Measurements from ENCODE around the gene FMO2.

DNA sequence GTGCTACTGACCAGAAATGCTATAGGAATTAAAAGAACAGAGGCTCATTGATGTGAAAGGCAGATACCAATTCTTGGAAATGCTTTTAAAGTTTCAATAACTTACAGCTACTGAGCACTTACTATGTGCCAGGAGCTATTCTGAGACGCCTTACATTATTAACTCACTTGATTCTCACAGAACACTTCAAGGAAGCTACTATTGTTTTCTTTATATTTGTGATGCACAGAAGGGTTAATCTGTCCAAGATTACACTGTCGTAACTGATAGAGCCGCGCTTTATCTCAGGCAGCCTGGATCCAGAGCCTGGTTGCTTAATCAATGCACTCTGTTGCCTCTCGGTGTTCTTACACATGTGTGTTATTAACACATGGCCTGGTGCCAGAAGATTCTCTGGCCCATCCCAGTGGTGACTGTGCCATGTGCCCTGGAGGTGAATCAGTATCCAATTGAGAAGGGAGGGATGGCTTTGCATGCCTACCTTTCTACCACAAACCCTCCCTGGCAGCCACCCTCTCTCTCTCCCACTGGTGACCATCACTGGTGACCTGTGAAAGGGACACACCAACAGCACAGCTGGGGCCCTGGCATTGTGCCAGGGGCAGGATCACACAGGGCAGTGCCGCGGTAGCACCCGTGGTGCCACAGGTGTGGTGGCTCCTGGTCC, 72.0 kb downstream of the FMO2 start:
- TF ChIP-seq CTCF (IDR thresholded peaks at IDR 0.05) (no peak), POLR2A (IDR thresholded peaks at IDR 0.05) (no peak), EP300 (IDR thresholded peaks at IDR 0.05) (no peak)
